ENCODE measurements around the gene EEFSEC.

The EEFSEC gene, protein sequence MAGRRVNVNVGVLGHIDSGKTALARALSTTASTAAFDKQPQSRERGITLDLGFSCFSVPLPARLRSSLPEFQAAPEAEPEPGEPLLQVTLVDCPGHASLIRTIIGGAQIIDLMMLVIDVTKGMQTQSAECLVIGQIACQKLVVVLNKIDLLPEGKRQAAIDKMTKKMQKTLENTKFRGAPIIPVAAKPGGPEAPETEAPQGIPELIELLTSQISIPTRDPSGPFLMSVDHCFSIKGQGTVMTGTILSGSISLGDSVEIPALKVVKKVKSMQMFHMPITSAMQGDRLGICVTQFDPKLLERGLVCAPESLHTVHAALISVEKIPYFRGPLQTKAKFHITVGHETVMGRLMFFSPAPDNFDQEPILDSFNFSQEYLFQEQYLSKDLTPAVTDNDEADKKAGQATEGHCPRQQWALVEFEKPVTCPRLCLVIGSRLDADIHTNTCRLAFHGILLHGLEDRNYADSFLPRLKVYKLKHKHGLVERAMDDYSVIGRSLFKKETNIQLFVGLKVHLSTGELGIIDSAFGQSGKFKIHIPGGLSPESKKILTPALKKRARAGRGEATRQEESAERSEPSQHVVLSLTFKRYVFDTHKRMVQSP

DNA sequence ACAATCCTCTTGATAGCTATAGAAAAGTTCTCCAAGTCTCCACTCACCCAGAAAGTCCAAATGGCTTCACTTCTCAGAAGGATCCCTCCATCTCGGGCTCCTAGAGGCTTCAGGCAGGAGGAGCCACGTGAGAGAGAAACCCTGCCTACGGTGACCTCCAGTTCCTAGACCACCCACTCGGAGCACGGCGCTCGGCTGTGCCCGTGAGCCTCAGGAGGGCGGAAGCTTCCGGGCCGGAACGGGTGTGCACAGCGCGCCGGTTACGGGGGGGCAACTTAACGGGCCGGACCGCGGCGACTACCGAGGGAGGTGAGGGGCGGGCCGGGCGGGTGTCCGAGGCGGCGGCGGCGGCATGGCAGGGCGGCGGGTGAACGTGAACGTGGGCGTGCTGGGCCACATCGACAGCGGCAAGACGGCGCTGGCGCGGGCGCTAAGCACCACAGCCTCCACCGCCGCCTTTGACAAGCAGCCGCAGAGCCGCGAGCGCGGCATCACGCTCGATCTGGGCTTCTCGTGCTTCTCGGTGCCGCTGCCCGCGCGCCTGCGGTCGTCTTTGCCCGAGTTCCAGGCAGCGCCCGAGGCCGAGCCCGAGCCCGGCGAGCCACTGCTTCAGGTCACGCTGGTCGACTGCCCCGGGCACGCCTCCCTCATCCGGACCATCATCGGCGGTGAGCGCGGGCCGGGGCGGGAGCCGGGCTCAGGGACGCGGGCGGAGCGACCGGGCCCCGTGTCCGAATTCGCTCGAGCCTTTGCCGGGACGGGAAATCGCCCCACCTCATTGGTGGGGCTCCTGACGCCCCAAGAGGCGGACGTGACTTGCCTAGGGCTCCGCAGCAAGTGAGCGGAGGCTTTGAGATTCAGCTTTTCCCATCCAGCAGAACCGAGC, at the start of gene EEFSEC:
TSS of gene EEFSEC (plus strand) at position 326 of the 886 bp plus-strand sequence. CDS start at position 353, 27 bp downstream.
- ChIA-PET CTCF (interaction anchor here (0.6 to 1.0 kb wide), 2 partner anchors 16 to 311 kb away, joined by 3 to 5 read pairs; no protein-coding TSS in a partner anchor), POLR2A (interaction anchor here (0.6 to 1.9 kb wide), 7 partner anchors 9 to 58 kb away, joined by 3 to 18 read pairs (median 5); partner anchors contain the start of gene RUVBL1)
- TF ChIP-seq BHLHE40 (IDR thresholded peaks at IDR 0.05; ENCODE audit: borderline replicate concordance) (no peak), L3MBTL2 (conservative IDR thresholded peaks at IDR 0.05) (peak; percentile 75), FOXK2 (IDR thresholded peaks at IDR 0.05) (no peak), ELF4 (IDR thresholded peaks at IDR 0.05) (peak; percentile 50; the same call in 1 of the 2 replicates), FOXM1 (IDR thresholded peaks at IDR 0.05; ENCODE audit: borderline replicate concordance) (peak; percentile 58; the same call in 1 of the 2 replicates), FOXA1 (IDR thresholded peaks at IDR 0.05) (no peak)
- TF ChIP-seq, protein P1, sequence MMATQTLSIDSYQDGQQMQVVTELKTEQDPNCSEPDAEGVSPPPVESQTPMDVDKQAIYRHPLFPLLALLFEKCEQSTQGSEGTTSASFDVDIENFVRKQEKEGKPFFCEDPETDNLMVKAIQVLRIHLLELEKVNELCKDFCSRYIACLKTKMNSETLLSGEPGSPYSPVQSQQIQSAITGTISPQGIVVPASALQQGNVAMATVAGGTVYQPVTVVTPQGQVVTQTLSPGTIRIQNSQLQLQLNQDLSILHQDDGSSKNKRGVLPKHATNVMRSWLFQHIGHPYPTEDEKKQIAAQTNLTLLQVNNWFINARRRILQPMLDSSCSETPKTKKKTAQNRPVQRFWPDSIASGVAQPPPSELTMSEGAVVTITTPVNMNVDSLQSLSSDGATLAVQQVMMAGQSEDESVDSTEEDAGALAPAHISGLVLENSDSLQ (IDR thresholded peaks at IDR 0.05), result 0 out of 2 replicates have a peak, but pooled peaks have one; percentile 16
- DNase-seq (ENCODE audit: extremely low spot score), result peak; percentile 80

DNA sequence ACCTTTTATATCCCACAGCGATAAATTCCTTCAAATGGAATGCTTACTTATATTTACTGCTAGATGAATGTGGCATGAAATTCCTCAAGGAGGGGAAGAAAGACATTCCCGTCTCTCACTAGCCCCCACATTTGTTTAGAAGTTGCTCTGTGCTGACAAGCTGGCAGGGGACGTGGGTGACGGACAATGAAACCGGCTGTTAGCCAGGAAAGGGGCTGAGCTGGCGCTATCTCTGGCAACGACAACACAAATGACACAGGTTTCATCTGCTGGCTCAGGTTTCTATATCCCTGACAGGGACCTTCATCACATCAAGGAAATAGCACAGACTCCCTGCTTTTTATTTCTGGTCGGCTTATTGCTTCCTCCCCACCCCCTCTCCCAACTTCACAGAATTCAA, 45.4 kb upstream of the EEFSEC start:
- DNase-seq (ENCODE audit: extremely low spot score), result no peak
- ChIA-PET POLR2A (no interaction called here), CTCF (no interaction called here)
- no peak for TF ChIP-seq ELF4 (IDR thresholded peaks at IDR 0.05)
- TF ChIP-seq FOXA1 (IDR thresholded peaks at IDR 0.05), result no peak
- TF ChIP-seq BHLHE40 (IDR thresholded peaks at IDR 0.05; ENCODE audit: borderline replicate concordance), result no peak
- no peak for TF ChIP-seq FOXK2 (IDR thresholded peaks at IDR 0.05)
- TF ChIP-seq CTBP1 (IDR thresholded peaks at IDR 0.05; ENCODE audit: borderline replicate concordance), result no peak
- no peak for TF ChIP-seq HDGF (IDR thresholded peaks at IDR 0.05; ENCODE audit: borderline replicate concordance)
- TF ChIP-seq SP1 (IDR thresholded peaks at IDR 0.05), result no peak
- TF ChIP-seq FOXM1 (IDR thresholded peaks at IDR 0.05; ENCODE audit: borderline replicate concordance), result no peak
- no peak for TF ChIP-seq TARDBP (IDR thresholded peaks at IDR 0.05)
- TF ChIP-seq L3MBTL2 (conservative IDR thresholded peaks at IDR 0.05), result no peak
- TF ChIP-seq, protein P1 (IDR thresholded peaks at IDR 0.05), result no peak
- TF ChIP-seq ARNT (IDR thresholded peaks at IDR 0.05), result no peak
- no peak for TF ChIP-seq SUZ12 (IDR thresholded peaks at IDR 0.05)

DNA sequence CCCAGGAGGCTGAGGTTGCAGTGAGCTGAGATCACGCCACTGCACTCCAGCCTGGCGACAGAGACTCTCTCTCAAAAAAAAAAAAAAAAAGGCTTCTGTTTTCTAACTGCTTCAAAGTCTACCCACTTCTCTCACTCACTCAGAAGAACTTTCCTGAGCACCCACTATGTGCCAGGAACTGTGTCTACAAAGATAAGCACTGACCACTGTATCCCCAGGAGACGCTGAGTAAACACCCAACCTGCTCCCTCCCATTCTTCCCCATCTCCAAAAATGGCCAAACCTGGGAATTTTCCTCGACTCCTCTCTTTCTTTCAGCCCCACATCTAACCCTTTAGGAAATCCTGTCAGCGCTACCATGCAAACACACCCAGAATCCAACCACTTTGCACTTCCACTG, 42.1 kb upstream of the EEFSEC start:
- TF ChIP-seq FOXK2 (IDR thresholded peaks at IDR 0.05), result no peak
- TF ChIP-seq HDGF (IDR thresholded peaks at IDR 0.05; ENCODE audit: borderline replicate concordance), result no peak
- no peak for TF ChIP-seq L3MBTL2 (conservative IDR thresholded peaks at IDR 0.05)
- no peak for TF ChIP-seq SP1 (IDR thresholded peaks at IDR 0.05)
- TF ChIP-seq ZNF384 (IDR thresholded peaks at IDR 0.05), result no peak
- TF ChIP-seq, protein P1 (IDR thresholded peaks at IDR 0.05), result no peak
- no peak for TF ChIP-seq TARDBP (IDR thresholded peaks at IDR 0.05)
- TF ChIP-seq FOXM1 (IDR thresholded peaks at IDR 0.05; ENCODE audit: borderline replicate concordance), result no peak
- no peak for TF ChIP-seq ARNT (IDR thresholded peaks at IDR 0.05)
- no peak for TF ChIP-seq CTBP1 (IDR thresholded peaks at IDR 0.05; ENCODE audit: borderline replicate concordance)
- no peak for TF ChIP-seq SUZ12 (IDR thresholded peaks at IDR 0.05)
- no peak for DNase-seq (ENCODE audit: extremely low spot score)
- POLR2A ChIA-PET, result interaction anchor here (3.0 kb wide), 1 partner anchor 12 kb away, joined by 11 read pairs; the partner anchor contains the start of gene RUVBL1
- CTCF ChIA-PET, result no interaction called here

DNA sequence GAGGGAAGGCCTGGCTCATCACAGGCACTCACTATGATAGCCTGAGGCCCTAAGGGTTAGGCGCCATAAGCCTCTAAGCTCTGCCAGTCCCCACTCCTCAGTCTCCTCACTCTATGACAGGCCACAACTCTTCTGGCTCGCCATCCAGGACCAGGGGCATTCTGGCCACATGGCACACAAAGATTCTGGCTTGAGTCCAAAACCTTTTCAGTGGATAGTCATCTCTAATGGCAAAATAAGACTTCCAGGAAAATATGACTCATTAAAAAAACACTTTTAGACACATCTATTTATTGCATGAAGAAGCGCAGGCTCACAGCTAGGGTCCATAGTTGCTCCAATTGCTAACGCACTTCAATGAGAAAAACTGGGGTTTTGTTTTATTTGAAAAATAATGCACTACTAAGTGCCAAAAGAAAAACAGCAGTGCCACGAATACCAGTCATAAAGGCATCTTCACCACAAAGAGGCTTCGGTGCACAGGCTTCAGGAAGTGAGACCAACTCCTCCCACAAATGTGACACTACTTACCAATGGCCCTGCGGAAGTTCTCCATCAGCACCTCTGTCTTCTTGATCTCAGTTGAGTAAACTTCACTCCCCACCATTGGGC, 40.8 kb upstream of the EEFSEC start:
- CTCF ChIA-PET, result no interaction called here
- POLR2A ChIA-PET, result interaction anchor here (1.4 to 3.0 kb wide), 2 partner anchors 9 to 11 kb away, joined by 3 to 11 read pairs; partner anchors contain the start of gene RUVBL1
- no peak for DNase-seq (ENCODE audit: extremely low spot score)
- TF ChIP-seq SUZ12 (IDR thresholded peaks at IDR 0.05), result no peak
- no peak for TF ChIP-seq NFRKB (IDR thresholded peaks at IDR 0.05)
- no peak for TF ChIP-seq SP1 (IDR thresholded peaks at IDR 0.05)
- TF ChIP-seq ZNF384 (IDR thresholded peaks at IDR 0.05), result no peak
- TF ChIP-seq BHLHE40 (IDR thresholded peaks at IDR 0.05; ENCODE audit: borderline replicate concordance), result no peak
- no peak for TF ChIP-seq LEF1 (IDR thresholded peaks at IDR 0.05; ENCODE audit: borderline replicate concordance)
- no peak for TF ChIP-seq FOXM1 (IDR thresholded peaks at IDR 0.05; ENCODE audit: borderline replicate concordance)
- no peak for TF ChIP-seq L3MBTL2 (conservative IDR thresholded peaks at IDR 0.05)
- TF ChIP-seq ARNT (IDR thresholded peaks at IDR 0.05), result no peak
- no peak for TF ChIP-seq TARDBP (IDR thresholded peaks at IDR 0.05)
- no peak for TF ChIP-seq HDGF (IDR thresholded peaks at IDR 0.05; ENCODE audit: borderline replicate concordance)
- TF ChIP-seq, protein P1 (IDR thresholded peaks at IDR 0.05), result no peak
- TF ChIP-seq ELF4 (IDR thresholded peaks at IDR 0.05), result no peak

All from HEK293T (cell line).